HepG2 (cell line): ENCODE data around the gene PLEKHG4. TPM values are rescaled to one million over a fixed set of nuclear protein-coding genes. Genes with fewer than 3 reads are reported as not detected.

Experiments
- ATAC-seq: fragments of 200-7000 bp; cut with Tn5 transposase; 3 replicates; pipeline ENCODE4 v1.9.1; 2020; ENCODE audit warnings: mild to moderate bottlenecking, moderate library complexity
- BruUV-seq: library from RNA; stranded (reverse); fragments of 400-500 nt; replicated peaks from 2 replicates; lab custom pipeline; 2021; lab: Mats Ljungman, UMichigan
- CTCF ChIA-PET: fragments of 300-600 bp; formaldehyde crosslinking; extraction: SDS; loops from one replicate; lab custom pipeline; 2021; ENCODE audit warnings: low total read pairs, inconsistent platforms, low intra/inter-chr PET ratio; lab: Yijun Ruan, JAX
- POLR2A ChIA-PET: fragments of 350-600 bp; sonication (Branson Sonifier 250); formaldehyde crosslinking; loops from one replicate; lab custom pipeline; 2020; ENCODE audit warnings: antibody characterized with exemption, inconsistent platforms; lab: Yijun Ruan, JAX
- DNase-seq: peaks from one replicate; pipeline ENCODE4 v3.0.0-alpha.2; 2015; ENCODE audit warnings: low spot score
- FAIRE-seq: peaks from 3 replicates; lab custom pipeline; 2011; peaks lifted over from hg19 to GRCh38; lab: Jason Lieb, UNC
- H2AFZ ChIP-seq: one replicate; pipeline ENCODE4 v1.6.1; 2011; ENCODE audit warnings: low read length, inconsistent platforms
- H3K27ac ChIP-seq: fragments of 300-600 bp; 3 replicates; pipeline ENCODE4 v1.8.0; 2011; ENCODE audit warnings: mixed run types, mild to moderate bottlenecking, mixed read lengths, low read length, inconsistent platforms; ENCODE audit not compliant: insufficient read depth; ENCODE audit errors: extremely low read length
- H3K27me3 ChIP-seq, 2 experiments: fragments of 200-600 bp in 1 of 2; 2 replicates in 1 of 2; 3 replicates in 1 of 2; pipeline versions ENCODE4 v1.6.0 to v1.8.0; 2011; ENCODE audit warnings: low read length in 2 of 2, mild to moderate bottlenecking in 2 of 2, moderate library complexity in 2 of 2, inconsistent platforms in 1 of 2; ENCODE audit not compliant: insufficient read depth in 2 of 2, control insufficient read depth in 1 of 2
- H3K36me3 ChIP-seq, 2 experiments: fragments of 200-600 bp in 1 of 2; replicated peaks in 1 of 2; 2 replicates in 1 of 2; 3 replicates in 1 of 2; pipeline versions ENCODE4 v1.5.1 to v1.8.0; 2011; ENCODE audit warnings: low read length in 2 of 2, inconsistent platforms in 1 of 2; ENCODE audit not compliant: insufficient read depth in 2 of 2, control insufficient read depth in 1 of 2
- H3K4me1 ChIP-seq: 2 replicates; pipeline ENCODE4 v1.5.1; 2012; ENCODE audit warnings: low read length, inconsistent platforms; ENCODE audit not compliant: insufficient read depth
- H3K4me2 ChIP-seq: 2 replicates; pipeline ENCODE4 v1.6.0; 2011; ENCODE audit warnings: low read depth, low read length, inconsistent platforms
- H3K4me3 ChIP-seq, 3 experiments: fragments of 200-600 bp in 1 of 3; sonication (generic), shearing (Covaris generic) in 1 of 3; replicated peaks in 1 of 3; 2 replicates each; pipeline ENCODE4 v1.5.1; 2011 to 2016; ENCODE audit warnings: low read length in 3 of 3, inconsistent platforms in 2 of 3, low read depth in 2 of 3, mild to moderate bottlenecking in 2 of 3, control low read depth in 1 of 3, mixed read lengths in 1 of 3; ENCODE audit not compliant: insufficient read depth in 1 of 3
- H3K79me2 ChIP-seq: one replicate; pipeline ENCODE4 v1.6.1; 2011; ENCODE audit warnings: low read length, inconsistent platforms; ENCODE audit not compliant: insufficient read depth
- H3K9ac ChIP-seq: 2 replicates; pipeline ENCODE4 v1.6.0; 2011; ENCODE audit warnings: mild to moderate bottlenecking, low read depth, low read length, inconsistent platforms; ENCODE audit not compliant: insufficient read depth
- H3K9me3 ChIP-seq: 2 replicates; pipeline ENCODE4 v1.5.1; 2012; ENCODE audit warnings: mild to moderate bottlenecking, low read length
- H4K20me1 ChIP-seq: 2 replicates; pipeline ENCODE4 v1.6.0; 2011; ENCODE audit warnings: inconsistent platforms, mild to moderate bottlenecking, low read length, moderate library complexity; ENCODE audit not compliant: insufficient read depth
- EED ChIP-seq: sonication (generic); formaldehyde crosslinking; IDR thresholded peaks from 2 replicates; pipeline ENCODE4 v1.5.0; 2020; ENCODE audit warnings: mild to moderate bottlenecking, missing genetic modification reagents
- PTBP1 ChIP-seq: fragments of 200-400 bp; formaldehyde crosslinking; IDR thresholded peaks from 2 replicates; pipeline ENCODE4 v1.6.1; 2018; ENCODE audit warnings: low read length, low read depth; ENCODE audit not compliant: poor library complexity, severe bottlenecking
- SNAPC4 ChIP-seq: sonication (generic); formaldehyde crosslinking; IDR thresholded peaks from 2 replicates; pipeline ENCODE4 v1.4.0; 2020; ENCODE audit warnings: mild to moderate bottlenecking, missing genetic modification reagents
- TMF1 ChIP-seq: sonication (generic); formaldehyde crosslinking; IDR thresholded peaks from 2 replicates; pipeline ENCODE4 v1.8.1; 2022; ENCODE audit warnings: low read depth, missing genetic modification reagents
- ZBTB7B ChIP-seq: sonication (generic); formaldehyde crosslinking; IDR thresholded peaks from 2 replicates; pipeline ENCODE4 v1.4.0; 2020; ENCODE audit warnings: missing genetic modification reagents
- ZNF431 ChIP-seq: sonication (generic); formaldehyde crosslinking; IDR thresholded peaks from 2 replicates; pipeline ENCODE4 v1.9.0; 2022; ENCODE audit warnings: missing genetic modification reagents, low read depth, mild to moderate bottlenecking, borderline replicate concordance
- WGBS: methylation state at CpG from one replicate; pipeline ENCODE4 v1.1.6; 2017; ENCODE audit warnings: low lambda C conversion rate; 5-methylcytosine and 5-hydroxymethylcytosine counted together
- in situ Hi-C: cut with HindIII; loops from 2 replicates; pipeline ENCODE4 v1.10.0; 2017; ENCODE audit warnings: low pct_unique_long_range_greater_than_20kb; ENCODE audit not compliant: extremely low pct_ligation_motif_present
- intact Hi-C: fragments of 100-400 bp; cut with micrococcal nuclease; formaldehyde crosslinking; loops from one replicate; pipeline ENCODE4 v1.10.0; 2022; ENCODE audit not compliant: unreplicated experiment
- polyA plus RNA-seq, 8 experiments: library from polyadenylated mRNA; depleted of rRNA in 3 of 8; stranded (reverse) in 7 of 8; unstranded in 1 of 8; fragments of >200 nt; fragmentation: Illumina TruSeq in 4 of 8; extraction: Trizol in 4 of 8; gene quantifications; 2 replicates each; pipeline versions ENCODE4 v1.2.1 to v1.2.3, GENCODE V29; 2011 to 2016; ENCODE audit warnings: low read depth in 4 of 8, missing spikeins in 1 of 8, mixed read lengths in 1 of 8; ENCODE audit not compliant: insufficient read depth in 1 of 8
- total RNA-seq, 5 experiments: library from RNA; depleted of rRNA; stranded (reverse); fragments of >200 nt; fragmentation: Illumina TruSeq; extraction: Trizol; gene quantifications; 2 replicates each; pipeline ENCODE4 v1.2.3, GENCODE V29; 2016; ENCODE audit warnings: low read depth in 1 of 5

Gene PLEKHG4
- total and polyA plus RNA-seq, 2 of the 13 experiments (the other 11 are each of a cell fraction or from before 2014, with no cell fraction given), result 7.1 to 13.6 TPM

GRCh38 chr16:67298277-67298676, 18.9 kb downstream of the PLEKHG4 start (continued):
- TF ChIP-seq ZBTB7B (CRISPR knock-in tag), result no peak
- TF ChIP-seq, all 625 proteins: peak for 0

GRCh38 chr16:67299269-67299668, 19.9 kb downstream of the PLEKHG4 start:
- no peaks in the 10 kb centered on the region for H3K36me3 ChIP-seq
- H2AFZ ChIP-seq, result no peak overlapping the region
- no peaks in the 10 kb centered on the region for H4K20me1 ChIP-seq
- BruUV-seq, result no TSS peak
- ChIA-PET POLR2A (no interaction called here), CTCF (no interaction called here)
- no peak for ATAC-seq
- H3K27ac ChIP-seq, result no peak overlapping the region
- H3K79me2 ChIP-seq, result no peaks in the 10 kb centered on the region
- H3K9ac ChIP-seq, result no peak overlapping the region
- TF ChIP-seq PTBP1 (no peak), TMF1 (CRISPR knock-in tag) (no peak), EED (CRISPR knock-in tag) (no peak), SNAPC4 (CRISPR knock-in tag) (no peak), ZNF431 (CRISPR knock-in tag) (no peak)
- no peak for DNase-seq
- no peak overlapping the region for H3K4me3 ChIP-seq
- no peaks in the 10 kb centered on the region for H3K4me1 ChIP-seq
- H3K4me2 ChIP-seq, result no peak overlapping the region
- WGBS, result 23% methylated on average over 6 of the region's 15 CpGs
- peaks cover 4 to 53% of the 10 kb centered on the region in 2 experiments; a peak in 4 of 5 replicates for H3K27me3 ChIP-seq
- in situ Hi-C loops (no loop called here), intact Hi-C loops (no loop called here)
- no peak for FAIRE-seq
- no peaks in the 10 kb centered on the region for H3K9me3 ChIP-seq
